Keratinocyte (primary cell): ENCODE measurements around the gene MEOX1. TPM values are rescaled to one million over a fixed set of nuclear protein-coding genes. Genes with fewer than 3 reads are reported as not detected.

ENCODE experiments used
- DNase-seq: peaks from one replicate; pipeline ENCODE4 v3.0.0-alpha.2; 2011; ENCODE audit warnings: low read depth, missing footprints, low spot score
- FAIRE-seq: peaks from 2 replicates; lab custom pipeline; 2011; peaks lifted over from hg19 to GRCh38; lab: Jason Lieb, UNC
- H2AFZ ChIP-seq: 2 replicates; pipeline ENCODE4 v1.6.0; 2012; ENCODE audit warnings: low read length, control low read depth, inconsistent platforms; ENCODE audit not compliant: control insufficient read depth
- H3K27ac ChIP-seq: 2 replicates; pipeline ENCODE4 v1.5.1; 2011; ENCODE audit warnings: low read length; ENCODE audit not compliant: control insufficient read depth, insufficient read depth
- H3K27me3 ChIP-seq: 3 replicates; pipeline ENCODE4 v1.6.0; 2011; ENCODE audit warnings: low read length; ENCODE audit not compliant: control insufficient read depth, insufficient read depth; ENCODE audit errors: extremely low read depth
- H3K36me3 ChIP-seq, 2 experiments: 2 replicates in 1 of 2; 3 replicates in 1 of 2; pipeline ENCODE4 v1.5.1; 2011; ENCODE audit warnings: low read length in 2 of 2, mild to moderate bottlenecking in 1 of 2; ENCODE audit not compliant: control insufficient read depth in 2 of 2, insufficient read depth in 2 of 2; ENCODE audit errors: extremely low read depth in 1 of 2
- H3K4me1 ChIP-seq: 3 replicates; pipeline ENCODE4 v1.5.1; 2011; ENCODE audit warnings: low read length; ENCODE audit not compliant: control insufficient read depth, insufficient read depth; ENCODE audit errors: extremely low read depth
- H3K4me2 ChIP-seq: 3 replicates; pipeline ENCODE4 v1.6.0; 2011; ENCODE audit warnings: low read depth, low read length; ENCODE audit not compliant: control insufficient read depth, insufficient read depth; ENCODE audit errors: extremely low read depth
- H3K4me3 ChIP-seq, 3 experiments: fragments of 200-600 bp in 1 of 3; sonication (generic) in 1 of 3; 2 replicates in 2 of 3; 3 replicates in 1 of 3; pipeline ENCODE4 v1.5.1; 2011 to 2016; ENCODE audit warnings: low read length in 3 of 3, mild to moderate bottlenecking in 3 of 3, control low read depth in 2 of 3, inconsistent platforms in 1 of 3, low read depth in 1 of 3, mixed read lengths in 1 of 3, mixed run types in 1 of 3, moderate library complexity in 1 of 3; ENCODE audit not compliant: control insufficient read depth in 2 of 3, insufficient read depth in 2 of 3; ENCODE audit errors: extremely low read depth in 1 of 3
- H3K79me2 ChIP-seq: 2 replicates; pipeline ENCODE4 v1.6.0; 2012; ENCODE audit warnings: low read length; ENCODE audit not compliant: control insufficient read depth, insufficient read depth
- H3K9ac ChIP-seq: 3 replicates; pipeline ENCODE4 v1.6.0; 2011; ENCODE audit warnings: low read length; ENCODE audit not compliant: control insufficient read depth, insufficient read depth; ENCODE audit errors: extremely low read depth
- H3K9me1 ChIP-seq: 3 replicates; pipeline ENCODE4 v1.6.0; 2011; ENCODE audit warnings: low read length; ENCODE audit not compliant: control insufficient read depth, insufficient read depth; ENCODE audit errors: extremely low read depth
- H3K9me3 ChIP-seq: 2 replicates; pipeline ENCODE4 v1.5.1; 2012; ENCODE audit warnings: low read depth, low read length; ENCODE audit not compliant: control insufficient read depth
- H4K20me1 ChIP-seq: 3 replicates; pipeline ENCODE4 v1.6.0; 2011; ENCODE audit warnings: low read length; ENCODE audit not compliant: control insufficient read depth, insufficient read depth; ENCODE audit errors: extremely low read depth
- EZH2 ChIP-seq: IDR thresholded peaks from one replicate; pipeline ENCODE4 v1.6.1; 2012; ENCODE audit warnings: inconsistent platforms, mild to moderate bottlenecking, low read length, moderate library complexity
- dilution Hi-C: fragments of 300-500 bp; cut with MboI; formaldehyde crosslinking; loops from one replicate; pipeline ENCODE4 v1.7.0; 2020; ENCODE audit warnings: low sequenced_read_pairs; ENCODE audit not compliant: extremely low pct_ligation_motif_present
- polyA plus RNA-seq, 5 experiments: library from polyadenylated mRNA; depleted of rRNA in 3 of 5; stranded (reverse) in 3 of 5; stranded (forward) in 1 of 5; unstranded in 1 of 5; fragments of >200 nt; gene quantifications; 1 replicate in 1 of 5; 2 replicates in 3 of 5; 3 replicates in 1 of 5; pipeline versions ENCODE4 v1.2.1 to v1.2.3, GENCODE V29; 2011 to 2012; ENCODE audit warnings: missing spikeins in 2 of 5, low read depth in 1 of 5, low replicate concordance in 1 of 5
- TF ChIP-seq, protein P1 (sequence below), 3 experiments: IDR thresholded peaks in 1 of 3; conservative IDR thresholded peaks in 1 of 3; optimal IDR thresholded peaks in 1 of 3; 2 replicates in 2 of 3; 3 replicates in 1 of 3; pipeline versions ENCODE3 to v1.5.1; 2011; ENCODE audit warnings: low read length in 3 of 3, mild to moderate bottlenecking in 3 of 3, moderate library complexity in 2 of 3, control low read depth in 1 of 3, inconsistent platforms in 1 of 3; ENCODE audit not compliant: insufficient read depth in 2 of 3; ENCODE audit errors: extremely low read depth in 1 of 3

Gene MEOX1
- polyA plus RNA-seq, 1 donor (not counting 4 experiments of a cell fraction or from before 2014, with no cell fraction given): 0.08 TPM

DNA sequence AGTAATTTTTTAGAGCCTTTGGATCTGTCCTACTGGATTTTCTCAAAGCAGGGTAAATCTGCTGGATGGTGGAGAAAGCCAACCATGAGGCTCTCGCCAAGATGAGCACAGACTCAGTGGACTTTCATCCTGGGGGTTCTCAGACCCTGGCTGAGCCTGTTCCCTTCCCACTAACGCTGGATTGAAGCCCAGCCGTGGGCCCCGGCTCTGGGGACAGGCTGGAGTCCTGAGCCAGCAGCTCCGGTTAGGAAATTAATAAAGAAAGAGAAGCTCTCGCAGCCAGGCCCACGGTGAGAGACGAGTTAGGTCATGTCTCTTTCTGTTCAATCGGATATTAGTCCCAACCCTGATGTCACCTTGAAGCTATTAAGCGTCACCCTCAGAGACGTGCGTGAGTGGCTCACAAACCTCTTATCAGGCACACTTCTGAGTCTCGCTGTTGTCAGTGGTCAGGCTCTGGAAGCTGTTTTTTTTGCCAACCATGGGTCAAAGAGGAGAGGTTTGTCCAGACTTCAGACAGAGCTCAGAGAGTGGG, 27.1 kb downstream of the MEOX1 start:
- no peaks in the 10 kb centered on the region for H3K36me3 ChIP-seq
- H3K27me3 ChIP-seq: no peaks in the 10 kb centered on the region
- dilution Hi-C loops: no loop called here
- no peaks in the 10 kb centered on the region for H3K79me2 ChIP-seq
- peak overlapping the region; percentile 58 for H3K9ac ChIP-seq
- peak overlapping the region; percentile 84 for H2AFZ ChIP-seq
- H3K27ac ChIP-seq: peak overlapping the region; percentile 5
- no peaks in the 10 kb centered on the region for H3K9me3 ChIP-seq
- H3K4me1 ChIP-seq: peaks cover 12% of the 10 kb centered on the region
- TF ChIP-seq EZH2: no peak
- TF ChIP-seq, protein P1, sequence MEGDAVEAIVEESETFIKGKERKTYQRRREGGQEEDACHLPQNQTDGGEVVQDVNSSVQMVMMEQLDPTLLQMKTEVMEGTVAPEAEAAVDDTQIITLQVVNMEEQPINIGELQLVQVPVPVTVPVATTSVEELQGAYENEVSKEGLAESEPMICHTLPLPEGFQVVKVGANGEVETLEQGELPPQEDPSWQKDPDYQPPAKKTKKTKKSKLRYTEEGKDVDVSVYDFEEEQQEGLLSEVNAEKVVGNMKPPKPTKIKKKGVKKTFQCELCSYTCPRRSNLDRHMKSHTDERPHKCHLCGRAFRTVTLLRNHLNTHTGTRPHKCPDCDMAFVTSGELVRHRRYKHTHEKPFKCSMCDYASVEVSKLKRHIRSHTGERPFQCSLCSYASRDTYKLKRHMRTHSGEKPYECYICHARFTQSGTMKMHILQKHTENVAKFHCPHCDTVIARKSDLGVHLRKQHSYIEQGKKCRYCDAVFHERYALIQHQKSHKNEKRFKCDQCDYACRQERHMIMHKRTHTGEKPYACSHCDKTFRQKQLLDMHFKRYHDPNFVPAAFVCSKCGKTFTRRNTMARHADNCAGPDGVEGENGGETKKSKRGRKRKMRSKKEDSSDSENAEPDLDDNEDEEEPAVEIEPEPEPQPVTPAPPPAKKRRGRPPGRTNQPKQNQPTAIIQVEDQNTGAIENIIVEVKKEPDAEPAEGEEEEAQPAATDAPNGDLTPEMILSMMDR (optimal IDR thresholded peaks at IDR 0.05 in 1 of 3, IDR thresholded peaks at IDR 0.05 in 1 of 3, conservative IDR thresholded peaks at IDR 0.05 in 1 of 3; ENCODE audit: extremely low read depth in 1 of 3, insufficient read depth in 2 of 3, low read length in 3 of 3): no peak
- no peaks in the 10 kb centered on the region for H4K20me1 ChIP-seq
- H3K9me1 ChIP-seq: no peaks in the 10 kb centered on the region
- FAIRE-seq (peak; percentile 94), DNase-seq (peak; percentile 33)
- peak overlapping the region; percentile 65 for H3K4me2 ChIP-seq
- peak overlapping the region in 2 of 3 experiments; percentile 11 to 13 for H3K4me3 ChIP-seq

DNA sequence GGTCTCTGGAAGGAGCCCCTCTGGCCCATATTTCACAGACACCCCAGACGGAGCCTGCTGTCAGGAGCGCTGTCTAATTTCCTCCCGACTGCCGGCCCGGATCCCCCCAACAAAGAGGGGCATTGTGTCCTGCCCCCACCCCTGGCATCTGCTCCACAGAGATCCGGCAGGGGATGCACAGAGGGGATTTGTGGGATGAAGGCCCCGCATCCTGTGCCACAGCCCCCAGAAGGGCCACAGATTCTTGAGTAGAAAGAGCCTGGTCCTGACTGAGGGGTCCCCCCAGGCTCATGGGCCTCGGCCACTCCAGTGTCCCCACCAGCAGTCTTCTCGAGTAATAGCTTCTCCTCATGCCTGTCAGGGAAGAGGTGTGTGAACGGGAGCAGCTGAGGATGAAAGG, 29.5 kb downstream of the MEOX1 start:
- FAIRE-seq: no peak

More for the DNA sequence above, 29.5 kb downstream of the MEOX1 start:
- Histone ChIP-seq H3K9me1 (no peaks in the 10 kb centered on the region), H4K20me1 (no peaks in the 10 kb centered on the region), H3K79me2 (no peaks in the 10 kb centered on the region), H3K27ac (no peak overlapping the region), H3K27me3 (peaks cover 2% of the 10 kb centered on the region), H3K9ac (no peak overlapping the region), H3K36me3 (no peaks in the 10 kb centered on the region), H2AFZ (no peak overlapping the region), H3K4me1 (peaks cover 12% of the 10 kb centered on the region), H3K4me2 (no peak overlapping the region), H3K4me3 (no peak overlapping the region), H3K9me3 (no peaks in the 10 kb centered on the region)
- no peak for TF ChIP-seq EZH2
- TF ChIP-seq, protein P1 (optimal IDR thresholded peaks at IDR 0.05 in 1 of 3, IDR thresholded peaks at IDR 0.05 in 1 of 3, conservative IDR thresholded peaks at IDR 0.05 in 1 of 3; ENCODE audit: extremely low read depth in 1 of 3, insufficient read depth in 2 of 3, low read length in 3 of 3): no peak
- dilution Hi-C loops: no loop called here
- DNase-seq: no peak
